NCI-H1436 (cell line): ENCODE measurements around the gene RANGRF.

Experiments
- DNase-seq: peaks from one replicate; lab custom pipeline; 2025; lab: John Stamatoyannopoulos, UW

The RANGRF gene

GRCh38 chr17:8274816-8275215, 13.7 kb upstream of the RANGRF start:
- DNase-seq = no peak

DNA sequence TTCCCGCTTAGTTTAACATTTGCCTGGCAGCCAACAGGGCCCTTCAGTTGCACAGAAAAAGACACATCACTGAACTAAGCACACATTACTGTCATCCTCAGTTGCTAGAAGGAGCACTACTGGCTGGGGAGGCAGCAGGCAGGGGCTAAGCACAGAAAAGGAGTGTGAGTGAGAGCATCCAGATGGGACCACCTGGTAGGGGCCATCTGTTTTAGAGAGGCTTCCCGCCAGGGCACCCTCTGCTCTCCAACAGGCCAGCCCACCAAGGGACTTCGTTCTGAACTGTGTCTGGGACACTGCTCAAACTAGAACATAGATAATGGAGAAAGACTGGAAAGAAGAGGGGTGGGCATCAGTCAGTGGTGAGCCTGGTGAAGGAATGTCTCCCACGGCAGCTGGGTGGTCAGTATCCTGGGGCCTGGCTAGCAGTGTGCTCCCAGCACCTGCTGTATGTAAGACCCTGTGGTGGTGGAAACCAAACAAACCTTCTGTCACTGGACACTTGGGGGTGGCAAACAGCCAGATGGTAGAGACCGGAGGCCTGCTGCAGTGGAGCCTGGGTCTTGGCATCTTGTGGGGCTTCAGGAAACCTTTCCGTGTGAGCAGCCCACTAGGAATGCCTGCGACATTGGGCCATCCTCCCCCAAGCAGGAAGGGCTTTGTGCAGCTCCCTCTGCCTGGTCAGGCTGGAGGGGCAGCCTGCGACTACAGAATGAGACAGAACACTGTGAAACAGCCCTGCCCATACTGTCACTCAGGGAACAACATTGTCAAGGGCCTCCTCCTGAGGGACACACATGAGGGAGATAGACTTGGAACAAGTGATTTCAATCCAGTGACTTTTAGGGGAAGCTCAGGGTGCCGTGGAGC, 12.8 kb upstream of the RANGRF start:
- DNase-seq = no peak

DNA sequence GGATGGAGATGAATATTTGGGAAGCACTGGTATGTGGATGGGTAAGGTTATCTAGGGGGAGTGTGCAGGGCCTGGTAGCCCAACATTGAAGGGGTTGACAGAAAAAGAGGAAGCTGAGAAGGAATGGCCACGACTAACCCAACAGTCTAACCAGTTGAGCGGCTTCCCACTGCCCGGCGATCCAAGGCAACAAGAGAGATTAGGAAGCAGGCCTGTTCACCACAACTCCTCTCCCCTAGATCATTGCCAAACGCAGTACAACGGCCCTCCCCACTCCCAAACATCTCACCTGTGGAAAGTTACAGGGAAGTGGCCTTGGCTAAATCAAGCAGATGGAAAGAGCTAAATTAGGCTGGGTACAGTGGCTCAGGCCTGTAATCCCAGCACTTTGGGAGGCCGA, 11.2 kb upstream of the RANGRF start:
- no peak for DNase-seq

DNA sequence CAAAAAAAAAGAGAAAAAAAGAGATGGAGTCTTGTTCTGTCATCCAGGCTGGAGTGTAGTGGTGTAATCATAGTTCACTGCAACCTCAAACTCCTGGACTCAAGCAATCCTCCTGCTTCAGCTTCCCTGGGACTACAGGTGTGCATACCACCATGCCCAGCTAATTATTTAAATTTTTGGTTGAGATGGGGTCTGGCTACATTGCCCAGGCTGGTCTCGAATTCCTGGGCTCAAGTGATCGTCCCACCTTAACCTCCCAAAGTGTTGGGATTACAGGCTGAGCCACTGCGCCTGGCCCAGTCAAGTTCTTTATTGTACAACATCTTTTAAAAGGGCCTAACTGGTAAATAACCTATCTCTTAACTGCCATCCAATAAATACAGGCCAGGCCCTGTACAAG, 6.1 kb upstream of the RANGRF start:
- no peak for DNase-seq

DNA sequence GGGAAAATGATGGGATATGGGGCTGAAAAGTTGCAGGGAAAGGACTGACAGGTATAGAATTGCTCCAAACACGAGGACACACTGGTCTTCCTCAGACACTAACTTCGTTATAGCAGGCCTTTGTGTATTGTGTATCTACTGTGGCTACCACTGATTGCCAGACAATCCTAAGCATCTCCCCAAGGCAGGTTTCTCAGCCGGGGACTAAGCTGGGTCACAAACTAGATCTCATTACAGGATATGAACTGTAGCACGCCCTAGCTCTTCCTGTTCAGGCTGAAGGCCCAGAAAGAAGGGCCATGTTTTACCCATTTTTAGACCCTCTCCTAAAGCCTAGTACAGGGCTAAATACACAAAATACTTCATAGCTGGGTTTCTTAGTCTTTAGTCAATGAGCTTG, 5.1 kb upstream of the RANGRF start:
- no peak for DNase-seq

DNA sequence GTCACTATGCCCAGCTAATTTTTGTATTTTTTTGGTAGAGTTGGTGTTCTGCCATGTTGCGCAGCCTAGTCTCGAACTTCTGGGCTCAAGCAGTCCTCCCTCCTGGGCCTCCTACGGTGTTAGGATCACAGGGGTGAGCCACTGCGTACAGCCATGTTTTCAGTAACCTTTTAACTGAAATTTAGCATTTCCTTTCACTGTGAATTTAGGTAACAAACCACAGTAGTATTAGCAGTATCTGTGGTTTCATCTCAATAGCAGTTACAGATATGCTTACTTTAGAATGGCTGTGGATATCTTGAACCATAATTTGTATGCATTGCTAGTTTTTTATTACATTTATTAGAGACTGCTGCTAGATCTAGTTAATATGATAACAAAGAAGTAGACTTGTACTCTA, 4.3 kb upstream of the RANGRF start:
- DNase-seq = no peak

DNA sequence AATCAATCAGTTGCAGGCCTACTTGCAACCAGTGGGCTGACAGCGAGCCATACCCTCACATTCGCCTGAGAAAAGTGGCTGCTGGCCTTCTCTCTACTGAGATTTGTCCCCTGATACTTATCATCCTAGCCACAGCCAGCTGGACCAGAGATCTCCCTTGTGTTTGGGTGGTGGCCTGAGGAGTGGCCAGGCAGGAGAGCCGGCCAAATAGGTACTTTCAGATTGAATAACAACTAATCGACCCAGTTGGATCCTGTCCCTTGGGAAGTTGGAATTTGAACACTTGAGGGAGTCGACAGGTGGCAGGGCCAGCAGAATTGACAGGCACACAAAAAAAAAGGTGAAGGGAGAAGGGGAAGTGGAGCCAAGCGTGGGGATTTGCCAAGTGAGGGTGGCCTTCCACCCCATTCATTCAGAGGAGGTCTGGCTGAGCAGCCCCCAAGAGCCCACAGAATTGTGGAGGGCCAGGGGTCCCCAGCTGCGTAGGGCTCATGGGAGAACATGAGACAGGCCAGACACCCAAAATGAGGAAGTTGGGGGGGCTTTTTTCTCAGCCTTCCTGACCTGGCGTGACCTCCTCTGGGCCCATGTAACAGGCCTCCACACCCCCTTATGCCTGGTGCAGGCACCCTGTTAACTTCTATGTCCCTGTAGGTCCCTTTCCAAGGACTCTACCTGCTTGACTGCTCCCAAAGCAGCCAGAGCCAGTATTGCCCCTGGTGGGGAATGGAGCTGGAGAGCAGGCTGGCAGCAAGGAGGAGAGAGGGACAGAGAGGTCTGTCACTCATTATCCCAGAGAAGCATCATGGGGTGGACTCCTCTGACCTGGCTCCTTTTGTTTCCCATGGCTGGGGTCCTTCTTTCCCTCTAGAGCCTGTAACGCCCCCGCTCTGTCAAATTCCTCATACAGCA, 2.9 kb upstream of the RANGRF start:
- DNase-seq = no peak

- DNase-seq = peak; percentile 28
Observed at GRCh38 chr17:8287651-8288335, 677 bp upstream of the RANGRF start.

GRCh38 chr17:8289103-8289397, 580 bp downstream of the RANGRF start:
- no peak for DNase-seq

- no peak for DNase-seq
Observed at GRCh38 chr17:8290043-8290442, 1.6 kb downstream of the RANGRF start.

DNA sequence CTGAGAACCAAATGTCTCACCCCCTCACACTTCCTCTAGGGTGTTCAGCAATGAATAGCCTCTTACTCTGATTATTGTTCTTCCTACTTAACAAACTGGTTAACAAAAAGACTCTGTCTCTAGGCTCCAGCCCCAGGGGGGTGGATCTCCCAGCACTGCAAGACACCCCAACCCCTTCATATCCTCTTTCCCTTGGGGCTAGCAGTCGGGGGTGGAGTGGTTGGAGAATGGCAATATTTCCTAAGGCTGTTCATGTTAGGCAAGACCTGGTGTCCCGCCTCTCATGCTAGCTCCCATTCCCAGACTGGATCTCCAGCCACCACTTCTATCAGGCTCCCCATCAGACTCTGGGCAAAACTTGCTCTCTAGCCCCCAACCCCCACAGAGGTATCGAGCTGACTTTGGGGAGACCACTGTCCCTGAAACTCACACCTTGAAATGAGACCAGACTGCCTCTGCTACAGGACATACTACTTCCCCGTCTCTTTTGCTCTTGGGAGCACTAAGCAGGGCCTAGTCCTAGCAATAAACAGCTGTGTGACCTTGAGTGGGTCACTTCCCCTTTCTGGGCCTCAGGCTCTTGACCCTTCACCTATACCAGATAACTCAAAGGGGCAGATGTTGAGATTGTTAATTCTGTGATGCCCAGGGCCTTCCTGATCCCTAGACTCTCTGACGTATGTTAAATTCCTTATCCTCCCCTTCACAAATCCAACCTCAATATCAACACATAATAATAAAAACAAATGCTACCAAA, 4.3 kb downstream of the RANGRF start:
- no peak for DNase-seq

GRCh38 chr17:8294361-8294760, 5.9 kb downstream of the RANGRF start:
- no peak for DNase-seq

DNA sequence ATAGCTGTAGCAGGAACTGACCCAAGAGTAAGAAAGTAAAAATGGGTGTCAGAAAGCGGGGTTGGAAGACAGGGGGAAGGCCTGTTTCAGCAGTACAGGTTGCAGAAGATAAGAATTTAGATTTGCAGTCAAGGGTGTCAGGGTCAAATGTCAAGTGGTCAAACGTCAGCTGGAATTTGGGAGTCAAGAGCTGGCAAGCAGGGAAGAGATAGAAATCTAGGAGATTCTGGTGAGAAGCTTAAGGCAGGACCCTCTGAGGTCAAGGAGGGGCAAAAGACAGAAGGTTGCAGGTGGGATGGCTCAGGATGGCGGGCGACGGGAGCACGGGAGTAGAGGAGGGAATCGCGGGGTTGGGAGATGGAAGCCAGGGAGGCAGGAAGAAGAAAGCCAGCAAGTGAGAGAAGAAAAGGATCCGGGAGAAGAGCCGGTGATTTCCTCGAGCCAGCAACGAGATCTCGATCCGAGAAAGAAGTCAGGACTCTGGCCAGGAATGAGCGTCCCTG, 6.4 kb downstream of the RANGRF start:
- DNase-seq = no peak

- DNase-seq = no peak
Observed at GRCh38 chr17:8300226-8300625, 11.8 kb downstream of the RANGRF start.

GRCh38 chr17:8300627-8301242, 12.3 kb downstream of the RANGRF start:
- peak; percentile 67 for DNase-seq

- DNase-seq = no peak
Observed at GRCh38 chr17:8310601-8311123, 22.2 kb downstream of the RANGRF start.

- DNase-seq = no peak
Observed at GRCh38 chr17:8311131-8311790, 22.8 kb downstream of the RANGRF start.

GRCh38 chr17:8312251-8312650, 23.8 kb downstream of the RANGRF start:
- no peak for DNase-seq

DNA sequence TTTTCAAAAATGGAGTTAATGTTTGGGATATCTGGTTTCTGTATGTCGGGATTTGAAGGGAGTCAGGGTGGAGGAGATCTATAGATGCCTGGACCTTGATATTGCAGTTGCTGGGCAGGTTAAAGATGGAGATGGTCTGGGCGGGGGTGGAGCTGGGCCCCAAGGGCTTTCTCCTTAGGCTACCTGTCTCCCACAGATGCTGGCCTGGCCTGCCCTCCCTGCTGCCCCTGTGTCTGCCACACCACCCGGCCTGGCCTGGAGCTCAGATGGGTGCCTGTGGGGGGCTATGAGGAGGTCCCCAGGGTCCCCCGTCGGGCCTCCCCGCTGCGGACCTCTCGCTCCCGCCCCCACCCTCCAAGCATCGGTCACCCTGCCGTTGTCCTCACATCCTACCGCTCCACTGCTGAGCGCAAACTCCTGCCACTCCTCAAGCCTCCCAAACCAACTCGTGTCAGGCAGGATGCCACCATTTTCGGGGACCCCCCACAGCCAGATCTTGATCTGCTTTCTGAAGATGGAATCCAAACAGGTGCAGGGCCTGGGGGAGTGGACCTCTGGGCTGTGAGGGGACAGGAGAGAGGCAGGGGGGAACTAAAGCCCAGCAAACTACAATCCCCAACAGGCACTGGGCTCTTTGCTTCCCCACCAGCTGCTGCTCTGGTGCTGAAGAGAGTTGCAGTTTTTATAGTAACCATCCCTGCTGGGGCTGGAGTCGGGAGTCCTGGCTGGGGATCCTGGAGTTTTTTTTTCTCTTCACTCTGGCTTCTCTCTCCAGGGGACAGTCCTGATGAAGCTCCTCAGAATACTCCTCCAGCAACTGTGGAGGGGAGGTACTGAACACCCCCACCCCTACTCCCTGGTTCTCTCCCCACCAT, 24.5 kb downstream of the RANGRF start:
- DNase-seq = no peak
